NCI-H1694 (cell line): Measurements from ENCODE around the gene MAP3K10.

Source experiments
- DNase-seq: peaks from one replicate; lab custom pipeline; 2025; lab: John Stamatoyannopoulos, UW

Gene MAP3K10

GRCh38 chr19:40174092-40174491 is 17.1 kb upstream of the MAP3K10 start:
- DNase-seq: no peak

DNA sequence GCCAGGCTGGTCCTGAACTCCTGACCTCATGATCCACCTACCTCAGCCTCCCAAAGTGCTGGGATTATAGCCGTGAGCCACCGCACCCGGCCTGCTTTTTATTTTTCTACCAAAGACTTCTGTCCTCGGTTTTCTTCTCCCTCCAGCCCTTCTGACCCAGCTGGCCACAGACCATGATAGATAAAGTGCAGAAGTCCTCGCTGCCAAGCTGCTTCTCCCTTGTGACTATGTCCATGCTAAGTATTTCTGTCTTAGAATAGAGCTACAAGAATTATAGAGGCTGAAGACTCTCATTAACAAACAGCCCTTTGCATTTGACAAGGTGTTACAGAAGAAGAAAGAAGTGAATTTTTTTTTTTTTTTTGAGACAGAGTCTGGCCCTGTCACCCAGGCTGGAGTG is 15.4 kb upstream of the MAP3K10 start:
- no peak for DNase-seq

DNA sequence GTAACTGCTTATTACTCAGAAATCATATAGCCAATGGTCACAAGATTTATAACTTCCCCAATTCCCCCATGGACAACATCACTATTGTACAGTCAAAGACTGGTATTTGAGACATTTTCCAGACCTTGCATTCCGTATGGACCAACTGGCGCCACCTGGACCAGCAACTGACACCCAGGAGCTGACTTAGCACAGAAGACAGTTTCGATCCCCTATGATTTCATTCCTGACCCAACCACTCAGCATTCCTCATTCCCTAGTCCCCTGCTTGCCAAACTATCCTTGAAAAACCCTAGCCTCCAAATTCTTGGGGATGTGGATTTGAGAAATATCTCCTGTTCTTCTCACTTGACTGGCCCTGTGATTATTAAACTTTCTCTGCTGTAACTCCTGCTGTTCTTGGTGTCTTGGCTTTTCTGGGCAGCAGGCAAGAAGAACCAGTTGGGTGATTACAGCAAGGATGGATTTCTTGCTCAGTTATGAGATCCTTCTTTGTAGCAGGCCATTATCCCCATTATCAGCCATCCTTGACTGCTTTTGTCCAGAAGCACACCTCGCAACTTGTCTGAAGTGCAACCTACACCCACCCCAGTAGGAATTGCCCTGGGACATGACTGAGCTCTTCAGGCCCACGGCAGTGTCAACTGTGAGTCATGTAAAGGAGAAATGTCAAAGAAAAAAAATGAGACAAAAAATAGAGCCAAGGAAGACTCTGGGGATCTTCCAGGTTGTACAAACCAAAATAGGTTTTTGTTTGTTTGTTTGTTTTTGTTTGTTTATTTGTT is 13.7 kb upstream of the MAP3K10 start:
- no peak for DNase-seq

GRCh38 chr19:40178756-40179155 is 12.5 kb upstream of the MAP3K10 start:
- DNase-seq: no peak

- DNase-seq: no peak
Observed at GRCh38 chr19:40184273-40184672, 7.0 kb upstream of the MAP3K10 start.

GRCh38 chr19:40191836-40192646 is 815 bp downstream of the MAP3K10 start:
- DNase-seq: no peak

DNA sequence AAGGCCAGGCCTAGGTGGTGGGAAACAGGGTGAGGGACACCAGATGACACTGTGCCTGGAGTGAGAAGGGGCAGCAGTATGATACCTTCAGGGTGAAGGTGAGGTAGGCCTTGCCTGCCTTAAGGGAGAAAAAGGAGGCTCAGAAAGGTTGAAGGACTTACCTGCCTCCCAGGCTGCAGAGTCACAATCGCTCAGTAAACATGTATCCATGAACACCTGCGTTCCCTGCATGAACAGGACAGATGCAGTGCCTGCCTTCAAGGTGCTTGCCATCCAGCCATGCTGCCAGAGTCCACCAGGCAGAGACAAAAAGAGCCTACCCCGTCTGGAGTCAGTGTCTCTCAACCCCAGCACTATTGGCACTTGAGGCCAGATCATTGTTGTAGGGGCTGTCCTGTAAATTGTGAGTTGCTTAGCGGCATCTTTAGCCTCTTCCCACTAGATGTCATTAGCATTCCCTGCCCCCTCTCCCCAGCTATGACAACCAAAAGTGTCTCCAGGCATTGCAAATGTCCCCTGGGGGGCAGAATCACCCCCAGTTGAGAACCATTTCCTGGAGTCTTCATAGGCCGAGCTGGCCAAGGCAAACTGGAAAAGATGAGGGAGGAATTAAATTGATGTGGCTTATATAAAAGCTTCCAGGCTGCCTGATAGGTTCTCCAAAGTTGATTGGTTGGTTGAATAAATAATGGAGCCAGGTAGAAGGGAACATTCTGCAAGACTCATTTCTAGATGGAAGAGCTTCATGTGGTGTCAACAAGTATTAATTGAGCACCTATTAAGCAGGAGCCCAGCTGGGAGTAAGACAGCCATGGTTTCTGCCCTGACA is 1.7 kb downstream of the MAP3K10 start:
- DNase-seq: no peak

DNA sequence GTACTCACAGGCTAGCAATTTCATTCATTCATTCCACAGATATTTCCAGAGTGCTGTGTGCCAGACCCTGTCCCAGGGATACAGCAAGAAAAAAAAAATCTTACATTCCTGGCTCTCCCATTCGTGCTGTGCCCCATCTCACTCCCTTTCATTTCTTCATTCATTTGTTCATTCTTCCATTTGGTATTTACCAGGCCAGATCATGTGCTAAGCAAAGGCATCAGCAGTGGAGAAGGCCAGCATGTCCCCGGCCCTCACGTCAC is 2.3 kb downstream of the MAP3K10 start:
- DNase-seq: no peak

GRCh38 chr19:40198272-40198990 is 7.2 kb downstream of the MAP3K10 start:
- no peak for DNase-seq

DNA sequence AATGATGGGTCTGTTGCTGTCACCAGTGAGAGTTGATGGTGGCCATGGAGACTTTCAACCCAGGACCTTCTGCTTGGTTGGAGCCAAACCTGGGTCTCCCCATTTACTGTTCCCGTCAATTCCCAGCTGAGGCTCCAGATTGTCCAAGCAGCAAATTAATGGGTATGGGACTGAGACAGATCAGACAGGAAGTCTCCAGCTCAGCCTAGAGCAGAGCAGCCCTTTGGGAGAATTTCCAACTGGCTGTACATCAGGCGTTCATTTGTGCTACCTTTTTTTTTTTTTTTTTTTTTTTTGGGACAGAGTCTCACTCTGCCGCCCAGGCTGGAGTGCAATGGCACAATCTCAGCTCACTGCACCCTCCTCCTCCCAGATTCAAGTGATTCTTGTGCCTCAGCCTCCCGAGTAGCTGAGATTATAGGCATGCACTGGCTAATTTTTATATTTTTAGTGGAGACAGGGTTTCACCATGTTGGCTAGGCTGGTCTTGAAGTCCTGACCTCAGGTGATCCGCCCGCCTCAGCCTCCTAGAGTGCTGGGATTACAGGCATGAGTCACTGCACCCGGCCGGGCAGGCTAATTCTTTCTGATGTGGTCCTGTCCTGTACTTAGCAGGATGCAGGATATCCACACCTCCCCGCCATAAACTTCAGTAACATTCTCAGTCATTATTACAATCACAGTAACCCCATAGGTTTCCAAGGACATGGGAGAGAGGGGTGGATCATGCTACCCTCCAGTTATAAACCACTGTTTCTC is 9.3 kb downstream of the MAP3K10 start:
- no peak for DNase-seq

- no peak for DNase-seq
Observed at GRCh38 chr19:40204381-40204780, 13.2 kb downstream of the MAP3K10 start.

GRCh38 chr19:40205760-40206159 is 14.5 kb downstream of the MAP3K10 start:
- no peak for DNase-seq

- no peak for DNase-seq
Observed at GRCh38 chr19:40208602-40209001, 17.4 kb downstream of the MAP3K10 start.

- DNase-seq: no peak
Observed at GRCh38 chr19:40210889-40211288, 19.7 kb downstream of the MAP3K10 start.

GRCh38 chr19:40213251-40213829 is 22.1 kb downstream of the MAP3K10 start:
- no peak for DNase-seq

DNA sequence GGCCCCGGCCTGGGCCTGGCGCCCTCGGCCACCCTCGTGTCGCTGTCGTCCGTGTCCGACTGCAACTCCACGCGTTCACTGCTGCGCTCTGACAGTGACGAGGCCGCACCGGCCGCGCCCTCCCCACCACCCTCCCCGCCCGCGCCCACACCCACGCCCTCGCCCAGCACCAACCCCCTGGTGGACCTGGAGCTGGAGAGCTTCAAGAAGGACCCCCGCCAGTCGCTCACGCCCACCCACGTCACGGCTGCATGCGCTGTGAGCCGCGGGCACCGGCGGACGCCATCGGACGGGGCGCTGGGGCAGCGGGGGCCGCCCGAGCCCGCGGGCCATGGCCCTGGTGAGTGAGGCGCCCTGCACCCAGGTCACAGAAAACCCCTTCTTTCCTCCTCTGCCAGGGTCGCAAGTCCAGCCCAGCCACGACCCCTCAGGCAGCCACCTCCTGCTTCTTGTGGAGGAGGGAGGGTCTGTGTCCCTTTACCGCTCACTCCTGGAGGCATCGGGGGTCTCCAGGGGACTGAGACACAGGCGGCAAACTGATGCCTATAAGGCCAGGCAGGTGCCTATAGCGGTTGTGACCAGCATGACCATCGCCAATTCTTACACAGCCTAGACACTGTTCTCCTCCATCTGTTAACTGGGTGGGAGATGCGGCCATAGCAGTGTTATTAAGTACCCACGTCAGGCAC is 22.8 kb downstream of the MAP3K10 start:
- DNase-seq: no peak

DNA sequence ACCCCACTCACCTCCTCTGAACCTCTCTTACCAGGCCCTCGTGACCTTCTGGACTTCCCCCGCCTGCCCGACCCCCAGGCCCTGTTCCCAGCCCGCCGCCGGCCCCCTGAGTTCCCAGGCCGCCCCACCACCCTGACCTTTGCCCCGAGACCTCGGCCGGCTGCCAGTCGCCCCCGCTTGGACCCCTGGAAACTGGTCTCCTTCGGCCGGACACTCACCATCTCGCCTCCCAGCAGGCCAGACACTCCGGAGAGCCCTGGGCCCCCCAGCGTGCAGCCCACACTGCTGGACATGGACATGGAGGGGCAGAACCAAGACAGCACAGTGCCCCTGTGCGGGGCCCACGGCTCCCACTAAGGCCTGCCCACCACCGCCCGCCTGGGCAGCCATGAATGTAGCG is 23.7 kb downstream of the MAP3K10 start:
- DNase-seq: no peak

- DNase-seq: no peak
Observed at GRCh38 chr19:40216013-40216776, 25.0 kb downstream of the MAP3K10 start.

- DNase-seq: no peak
Observed at GRCh38 chr19:40216777-40217026, 25.5 kb downstream of the MAP3K10 start.
